SU-DHL-6 (cell line): ENCODE results near the gene NGF.

ENCODE experiments used
- H2AFZ ChIP-seq: fragments of 200-600 bp; sonication (generic); 2 replicates; pipeline ENCODE4 v1.6.1; 2014; ENCODE audit warnings: low read depth, mild to moderate bottlenecking, moderate library complexity, mixed read lengths, antibody characterized with exemption, low read length; ENCODE audit not compliant: severe bottlenecking
- H3F3A ChIP-seq: fragments of 200-600 bp; shearing (Covaris generic); 2 replicates; pipeline ENCODE4 v1.6.0; 2016; ENCODE audit warnings: antibody characterized with exemption, mild to moderate bottlenecking; ENCODE audit not compliant: insufficient read depth
- H3K27ac ChIP-seq: fragments of 200-600 bp; sonication (generic); 2 replicates; pipeline ENCODE4 v1.5.1; 2016; ENCODE audit warnings: low read depth, mild to moderate bottlenecking, low read length, moderate library complexity, mixed read lengths
- H3K27me3 ChIP-seq: fragments of 200-600 bp; sonication (generic), shearing (Covaris generic); 2 replicates; pipeline ENCODE4 v1.6.0; 2014; ENCODE audit warnings: mild to moderate bottlenecking, low read length
- H3K36me3 ChIP-seq: fragments of 200-600 bp; sonication (generic); 2 replicates; pipeline ENCODE4 v1.6.1; 2014; ENCODE audit warnings: mild to moderate bottlenecking, low read length, mixed read lengths
- H3K4me2 ChIP-seq: fragments of 300-600, 200-600 bp; shearing (Covaris generic), sonication (generic); 2 replicates; pipeline ENCODE4 v1.6.0; 2014; ENCODE audit warnings: low read length, low read depth, mild to moderate bottlenecking; ENCODE audit not compliant: poor library complexity, severe bottlenecking
- H3K4me3 ChIP-seq: fragments of 200-600 bp; sonication (generic); 2 replicates; pipeline ENCODE4 v1.5.1; 2014; ENCODE audit warnings: antibody characterized with exemption, low read length, mild to moderate bottlenecking, mixed read lengths; ENCODE audit not compliant: insufficient read depth, poor library complexity, severe bottlenecking
- H3K79me2 ChIP-seq: fragments of 200-600 bp; sonication (generic); 2 replicates; pipeline ENCODE4 v1.6.1; 2014; ENCODE audit warnings: mild to moderate bottlenecking, low read length, moderate library complexity; ENCODE audit not compliant: insufficient read depth
- H3K9ac ChIP-seq: fragments of 200-600 bp; sonication (generic); 2 replicates; pipeline ENCODE4 v1.7.0; 2014; ENCODE audit warnings: mild to moderate bottlenecking, low read length
- H3K9me2 ChIP-seq: fragments of 200-600 bp; sonication (generic); replicated peaks from 2 replicates; pipeline ENCODE4 v1.6.1; 2014; ENCODE audit warnings: low read length; ENCODE audit not compliant: insufficient read depth
- H3K9me3 ChIP-seq: fragments of 200-600 bp; sonication (generic); 2 replicates; pipeline ENCODE4 v1.6.1; 2014; ENCODE audit warnings: low read length, mixed read lengths; ENCODE audit not compliant: insufficient read depth
- H4K20me1 ChIP-seq: fragments of 200-600 bp; sonication (generic); 2 replicates; pipeline ENCODE4 v1.6.1; 2014; ENCODE audit warnings: low read depth, mild to moderate bottlenecking, antibody characterized with exemption, low read length, moderate library complexity, mixed read lengths
- CTCF ChIP-seq: fragments of 200-600 bp; sonication (generic); IDR thresholded peaks from one replicate; pipeline ENCODE4 v1.5.1; 2017; ENCODE audit warnings: antibody characterized with exemption, mild to moderate bottlenecking, low read length, moderate library complexity; ENCODE audit not compliant: insufficient read depth, poor library complexity, severe bottlenecking
- EZH2phosphoT487 ChIP-seq: fragments of 200-600 bp; sonication (generic), shearing (Covaris generic); conservative IDR thresholded peaks from 2 replicates; pipeline ENCODE4 v1.6.1; 2018; ENCODE audit warnings: mild to moderate bottlenecking, antibody characterized with exemption, low read length, moderate library complexity, mixed read lengths

NGF gene

DNA sequence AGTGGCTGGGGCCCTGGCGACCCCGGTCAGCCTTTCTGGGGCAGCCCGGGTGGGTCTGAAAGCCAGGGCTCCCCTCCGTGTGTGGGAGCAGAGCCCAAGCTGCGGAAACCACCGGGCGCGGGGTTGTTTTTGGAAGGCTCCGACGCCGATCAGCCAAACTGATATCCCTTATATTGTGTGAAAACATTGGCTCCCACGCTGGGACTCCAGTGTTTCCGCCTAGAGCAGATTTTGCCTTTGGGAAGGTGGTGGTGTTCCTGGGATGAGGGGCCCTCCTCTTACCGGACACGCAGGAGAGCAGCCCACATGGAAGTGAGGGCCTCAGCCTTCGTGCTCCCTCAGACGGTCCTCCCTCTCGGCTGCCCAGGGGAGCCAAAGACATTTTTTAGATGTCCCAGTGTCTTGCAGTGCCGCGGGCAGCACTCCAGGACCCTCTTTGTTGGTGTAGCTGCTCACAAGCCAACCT is 54.3 kb downstream of the NGF start:
- Histone ChIP-seq H3K4me3 (no peak overlapping the region), H2AFZ (no peak overlapping the region), H3K9ac (no peak overlapping the region), H3K36me3 (no peaks in the 10 kb centered on the region), H3K79me2 (no peaks in the 10 kb centered on the region), H3K9me2 (no peaks in the 10 kb centered on the region), H3F3A (no peaks in the 10 kb centered on the region), H4K20me1 (no peaks in the 10 kb centered on the region), H3K27ac (no peak overlapping the region), H3K4me2 (no peak overlapping the region), H3K27me3 (no peaks in the 10 kb centered on the region), H3K9me3 (no peaks in the 10 kb centered on the region)
- no peak for TF ChIP-seq CTCF
- no peak for TF ChIP-seq EZH2phosphoT487

- H3K9me2 ChIP-seq, result no peaks in the 10 kb centered on the region
- H3K4me2 ChIP-seq, result no peak overlapping the region
- no peaks in the 10 kb centered on the region for H4K20me1 ChIP-seq
- no peaks in the 10 kb centered on the region for H3K27me3 ChIP-seq
- no peaks in the 10 kb centered on the region for H3F3A ChIP-seq
- TF ChIP-seq CTCF (no peak), EZH2phosphoT487 (no peak)
- H3K9ac ChIP-seq, result no peak overlapping the region
- no peaks in the 10 kb centered on the region for H3K79me2 ChIP-seq
- no peak overlapping the region for H3K4me3 ChIP-seq
- H3K9me3 ChIP-seq, result no peaks in the 10 kb centered on the region
- H3K36me3 ChIP-seq, result no peaks in the 10 kb centered on the region
- H3K27ac ChIP-seq, result no peak overlapping the region
- no peak overlapping the region for H2AFZ ChIP-seq
Measured at GRCh38 chr1:115283249-115283648, 54.8 kb downstream of the NGF start.

GRCh38 chr1:115282807-115283208 is 55.2 kb downstream of the NGF start:
- H2AFZ ChIP-seq, result no peak overlapping the region
- H3K27ac ChIP-seq, result no peak overlapping the region
- TF ChIP-seq EZH2phosphoT487 (no peak), CTCF (no peak)
- no peak overlapping the region for H3K4me2 ChIP-seq
- no peaks in the 10 kb centered on the region for H3F3A ChIP-seq
- no peaks in the 10 kb centered on the region for H3K27me3 ChIP-seq
- H3K9ac ChIP-seq, result no peak overlapping the region
- no peaks in the 10 kb centered on the region for H3K9me3 ChIP-seq
- H4K20me1 ChIP-seq, result no peaks in the 10 kb centered on the region
- no peaks in the 10 kb centered on the region for H3K79me2 ChIP-seq
- H3K36me3 ChIP-seq, result no peaks in the 10 kb centered on the region
- H3K4me3 ChIP-seq, result no peak overlapping the region
- H3K9me2 ChIP-seq, result no peaks in the 10 kb centered on the region
